SK-MEL-5 (cell line): ENCODE measurements around the gene MSN. TPM values are rescaled to one million over a fixed set of nuclear protein-coding genes. Genes with fewer than 3 reads are reported as not detected.

Source experiments
- DNase-seq: peaks from one replicate; pipeline ENCODE4 v3.0.0-alpha.2; 2016; ENCODE audit warnings: low read depth, low spot score
- in situ Hi-C: cut with HindIII; loops from 2 replicates; pipeline ENCODE4 v1.10.0; 2016; ENCODE audit warnings: low sequenced_read_pairs, high pct_unique_total_duplicates, low pct_unique_long_range_greater_than_20kb
- total RNA-seq: library from RNA; depleted of rRNA; stranded (reverse); fragments of >200 nt; shearing (Covaris generic); gene quantifications from 2 replicates; pipeline ENCODE4 v1.2.3, GENCODE V29; 2014

The MSN gene
- total RNA-seq, 1 experiment from 2014 or later, result 126 TPM

- in situ Hi-C loops, result no loop called here
- DNase-seq, result peak; percentile 66
These were observed 30.7 kb downstream of the MSN start for GRCh38 chrX:65697915-65698796.

- no peak for DNase-seq
- in situ Hi-C loops, result no loop called here
These were observed 35.5 kb downstream of the MSN start for GRCh38 chrX:65702956-65703355.

- no peak for DNase-seq
- in situ Hi-C loops, result no loop called here
These were observed 38.0 kb downstream of the MSN start for GRCh38 chrX:65705439-65705838.

GRCh38 chrX:65706041-65706828, 38.8 kb downstream of the MSN start:
- in situ Hi-C loops, result no loop called here

GRCh38 chrX:65707151-65707550, 39.7 kb downstream of the MSN start:
- peak; percentile 31 for DNase-seq
- in situ Hi-C loops, result no loop called here

More at GRCh38 chrX:65706041-65706828, 38.8 kb downstream of the MSN start:
- no peak for DNase-seq

- in situ Hi-C loops, result no loop called here
- no peak for DNase-seq
These were observed 44.8 kb downstream of the MSN start for GRCh38 chrX:65712005-65712806.

- no peak for DNase-seq
- in situ Hi-C loops, result no loop called here
These were observed 51.1 kb downstream of the MSN start for GRCh38 chrX:65718538-65718937.

- no peak for DNase-seq
- in situ Hi-C loops, result no loop called here
These were observed 53.0 kb downstream of the MSN start for GRCh38 chrX:65720381-65720964.

GRCh38 chrX:65723706-65724105, 56.3 kb downstream of the MSN start:
- in situ Hi-C loops, result no loop called here
- DNase-seq, result no peak

GRCh38 chrX:65726715-65727114, 59.3 kb downstream of the MSN start:
- DNase-seq, result no peak
- in situ Hi-C loops, result no loop called here

GRCh38 chrX:65731684-65732289, 64.3 kb downstream of the MSN start:
- in situ Hi-C loops, result no loop called here
- DNase-seq, result no peak

GRCh38 chrX:65740909-65741308, 73.5 kb downstream of the MSN start:
- DNase-seq, result no peak
- in situ Hi-C loops, result no loop called here

- DNase-seq, result no peak
- in situ Hi-C loops, result no loop called here
These were observed 74.4 kb downstream of the MSN start for GRCh38 chrX:65741823-65742222.

- in situ Hi-C loops, result no loop called here
- peak; percentile 64 for DNase-seq
These were observed 77.5 kb downstream of the MSN start for GRCh38 chrX:65744965-65745364.

- in situ Hi-C loops, result no loop called here
- no peak for DNase-seq
These were observed 78.0 kb downstream of the MSN start for GRCh38 chrX:65745427-65745826.

- in situ Hi-C loops, result no loop called here
- peak; percentile 30 for DNase-seq
These were observed 78.5 kb downstream of the MSN start for GRCh38 chrX:65745992-65746391.
